ENCODE data around the gene MRPS22. TPM values are rescaled to one million over a fixed set of nuclear protein-coding genes. Genes with fewer than 3 reads are reported as not detected.

Gene MRPS22
- total RNA-seq: 62.6 and 86.1 TPM in 2 replicates

GRCh38 chr3:139343895-139344856 lies at the start of gene MRPS22:
Gene MRPS22 (plus strand): TSS chr3:139344020. CDS start chr3:139344027, 7 bp downstream.

GRCh38 chr3:139389552-139390368 lies 45.9 kb downstream of the MRPS22 start, which contains the start of gene COPB2:
Gene COPB2 (minus strand): TSS chr3:139389647. CDS start chr3:139389550, 97 bp downstream.

Other genes with a start within 250 kb of the MRPS22 start
- gene COPB2, start 45.6 kb downstream of the MRPS22 start, total RNA-seq: 288 and 423 TPM in 2 replicates
- not detected in 2 replicates for gene RBP2, start 132.5 kb downstream of the MRPS22 start, total RNA-seq
- gene RBP1, start 195.7 kb downstream of the MRPS22 start, total RNA-seq: 3.6 and 7.0 TPM in 2 replicates